Activated CD4-positive, alpha-beta memory T cell treated with anti-CD3 and anti-CD28 coated beads, Interleukin-2, amount 10 ng/mL, durations not matched to agents 7 days and 5 days (primary cell): ENCODE measurements around the gene IL4I1. TPM values are rescaled to one million over a fixed set of nuclear protein-coding genes. Genes with fewer than 3 reads are reported as not detected.
"Not testable (repeated sequence)": the region's sequence is repeated elsewhere in the genome, so short reads cannot be mapped to it uniquely, and the experiment has no call there.

Source experiments
- CTCF ChIA-PET: fragments of 350-600 bp; sonication (Branson Sonifier 250); formaldehyde crosslinking; loops from one replicate; lab custom pipeline; 2021; ENCODE audit warnings: antibody characterized with exemption, inconsistent platforms; lab: Charles Lee
- POLR2A ChIA-PET: fragments of 350-600 bp; sonication (Branson Sonifier 250); formaldehyde crosslinking; loops from one replicate; lab custom pipeline; 2021; ENCODE audit warnings: antibody characterized with exemption; lab: Charles Lee
- DNase-seq: peaks from one replicate; pipeline ENCODE4 v3.0.0-alpha.2; 2020
- H3K27ac Mint-ChIP-seq: one replicate; pipeline ENCODE4 v1.8.0; 2021; ENCODE audit warnings: mild to moderate bottlenecking, mixed read lengths
- H3K27me3 Mint-ChIP-seq: one replicate; pipeline ENCODE4 v1.8.0; 2021; ENCODE audit warnings: mixed read lengths
- H3K36me3 Mint-ChIP-seq: one replicate; pipeline ENCODE4 v1.8.0; 2021; ENCODE audit warnings: low read depth, mixed read lengths
- H3K4me1 Mint-ChIP-seq: one replicate; pipeline ENCODE4 v1.8.0; 2021; ENCODE audit warnings: mixed read lengths
- H3K4me3 Mint-ChIP-seq: one replicate; pipeline ENCODE4 v1.8.0; 2021; ENCODE audit warnings: mild to moderate bottlenecking, mixed read lengths
- H3K9me3 Mint-ChIP-seq: one replicate; pipeline ENCODE4 v1.8.0; 2021; ENCODE audit warnings: mixed read lengths
- total RNA-seq, 2 experiments: library from RNA; stranded (reverse); gene quantifications; one replicate each; pipeline ENCODE4 v1.2.3, GENCODE V29; 2021

The IL4I1 gene
- total RNA-seq, 2 experiments from 2014 or later, result 25.7 to 26.4 TPM

GRCh38 chr19:49931293-49932040, 34.8 kb upstream of the IL4I1 start:
- ChIA-PET CTCF (no interaction called here), POLR2A (no interaction called here)
- Mint-ChIP-seq H3K4me3 (no peak overlapping the region), H3K4me1 (peaks cover 60% of the 10 kb centered on the region), H3K27ac (peak overlapping the region; percentile 40), H3K36me3 (peaks cover 52% of the 10 kb centered on the region), H3K9me3 (peaks cover 2% of the 10 kb centered on the region), H3K27me3 (peaks cover 5% of the 10 kb centered on the region)
- no peak for DNase-seq

- CTCF ChIA-PET, result no interaction called here
- no peak for DNase-seq
- Mint-ChIP-seq H3K4me1 (peaks cover 64% of the 10 kb centered on the region), H3K9me3 (peaks cover 2% of the 10 kb centered on the region), H3K36me3 (peaks cover 56% of the 10 kb centered on the region), H3K4me3 (peak overlapping the region; percentile 95), H3K27me3 (no peaks in the 10 kb centered on the region), H3K27ac (peak overlapping the region; percentile 10)
- POLR2A ChIA-PET, result interaction anchor here (0.8 to 3.9 kb wide), 13 partner anchors 11 to 873 kb away, joined by 3 to 43 read pairs (median 8); partner anchors contain the start of genes AKT1S1, IL4I1, PNKP and TBC1D17
Measured at GRCh38 chr19:49930483-49931011, 33.9 kb upstream of the IL4I1 start.

DNA sequence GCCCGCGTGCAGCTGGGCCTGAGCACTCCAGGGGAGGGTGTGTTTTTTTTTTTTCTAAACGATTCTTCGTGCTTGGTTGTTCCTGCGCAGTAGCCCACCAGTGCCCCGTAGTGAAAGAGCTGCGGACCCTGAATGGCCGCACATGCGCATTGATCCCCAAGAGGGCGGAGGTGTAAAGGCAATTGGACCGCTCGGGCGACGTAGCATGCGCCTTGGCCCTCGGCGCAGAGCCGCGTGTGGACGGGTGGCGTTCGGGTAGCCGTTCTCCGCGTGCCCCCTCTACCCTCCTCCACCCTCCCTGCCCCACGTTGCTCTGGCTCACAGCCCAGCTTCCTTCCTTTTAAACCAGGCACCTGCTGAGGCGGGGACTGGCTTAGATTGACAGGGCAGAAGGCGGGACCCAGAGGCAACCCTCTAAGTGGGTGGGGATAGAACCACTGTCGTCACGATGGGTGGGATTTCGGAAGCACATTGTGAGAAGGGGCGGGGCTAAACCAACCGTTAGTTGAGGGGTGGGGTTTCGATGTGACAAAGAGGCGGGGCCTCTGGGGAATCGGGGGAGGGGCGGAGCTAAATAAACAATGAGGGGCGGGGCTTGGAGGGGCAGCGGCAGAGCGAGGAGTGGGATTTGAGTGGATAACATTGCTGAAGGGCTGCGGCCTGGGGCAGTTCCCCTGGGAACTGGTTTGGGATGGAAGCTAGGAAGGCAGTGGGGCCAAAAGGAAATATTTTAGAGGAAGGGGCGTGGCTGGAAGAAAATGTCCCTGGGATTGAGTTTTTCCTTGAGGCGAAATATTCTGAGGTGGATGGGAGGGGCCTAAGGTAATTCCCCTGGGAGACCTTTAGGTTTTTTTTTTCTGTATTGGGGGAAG, 33.2 kb upstream of the IL4I1 start:
- H3K4me1 Mint-ChIP-seq, result peaks cover 68% of the 10 kb centered on the region

GRCh38 chr19:49929121-49929610, 32.5 kb upstream of the IL4I1 start, which contains the start of the genes ATF5 and NUP62:
Gene ATF5 (plus strand): TSS chr19:49929205. CDS start chr19:49930851, 1,646 bp downstream.
Gene NUP62 (minus strand): TSS chr19:49929504. CDS start chr19:49909807, 19,697 bp downstream.
- no peaks in the 10 kb centered on the region for H3K27me3 Mint-ChIP-seq
- H3K9me3 Mint-ChIP-seq, result peaks cover 2% of the 10 kb centered on the region
- peak within 1 kb of the TSS; percentile 95 for H3K4me3 Mint-ChIP-seq
- H3K36me3 Mint-ChIP-seq, result peaks cover 67% of the 10 kb centered on the region
- ChIA-PET CTCF (interaction anchor here (0.6 to 1.1 kb wide), 4 partner anchors 11 to 360 kb away, joined by 3 to 4 read pairs (median 3); no protein-coding TSS in a partner anchor), POLR2A (interaction anchor here (0.8 to 3.9 kb wide), 23 partner anchors 9 to 1774 kb away, joined by 3 to 43 read pairs (median 5); partner anchors contain the start of genes AKT1S1, FUZ, IL4I1 and PNKP)
- peak within 1 kb of the TSS; percentile 97 for H3K27ac Mint-ChIP-seq
- peaks cover 74% of the 10 kb centered on the region for H3K4me1 Mint-ChIP-seq
- peak; percentile 91 for DNase-seq

More for the DNA sequence above, 33.2 kb upstream of the IL4I1 start:
- Mint-ChIP-seq H3K27ac (peak overlapping the region; percentile 97), H3K27me3 (no peaks in the 10 kb centered on the region), H3K9me3 (peaks cover 2% of the 10 kb centered on the region), H3K36me3 (peaks cover 61% of the 10 kb centered on the region), H3K4me3 (peak overlapping the region; percentile 95)
- peak; percentile 95 for DNase-seq
- ChIA-PET CTCF (interaction anchor here (0.7 kb wide), 2 partner anchors 12 to 119 kb away, joined by 3 read pairs; no protein-coding TSS in a partner anchor), POLR2A (interaction anchor here (0.8 to 3.9 kb wide), 24 partner anchors 8 to 1774 kb away, joined by 3 to 43 read pairs (median 4); partner anchors contain the start of genes AKT1S1, FUZ, IL4I1 and PNKP)

DNA sequence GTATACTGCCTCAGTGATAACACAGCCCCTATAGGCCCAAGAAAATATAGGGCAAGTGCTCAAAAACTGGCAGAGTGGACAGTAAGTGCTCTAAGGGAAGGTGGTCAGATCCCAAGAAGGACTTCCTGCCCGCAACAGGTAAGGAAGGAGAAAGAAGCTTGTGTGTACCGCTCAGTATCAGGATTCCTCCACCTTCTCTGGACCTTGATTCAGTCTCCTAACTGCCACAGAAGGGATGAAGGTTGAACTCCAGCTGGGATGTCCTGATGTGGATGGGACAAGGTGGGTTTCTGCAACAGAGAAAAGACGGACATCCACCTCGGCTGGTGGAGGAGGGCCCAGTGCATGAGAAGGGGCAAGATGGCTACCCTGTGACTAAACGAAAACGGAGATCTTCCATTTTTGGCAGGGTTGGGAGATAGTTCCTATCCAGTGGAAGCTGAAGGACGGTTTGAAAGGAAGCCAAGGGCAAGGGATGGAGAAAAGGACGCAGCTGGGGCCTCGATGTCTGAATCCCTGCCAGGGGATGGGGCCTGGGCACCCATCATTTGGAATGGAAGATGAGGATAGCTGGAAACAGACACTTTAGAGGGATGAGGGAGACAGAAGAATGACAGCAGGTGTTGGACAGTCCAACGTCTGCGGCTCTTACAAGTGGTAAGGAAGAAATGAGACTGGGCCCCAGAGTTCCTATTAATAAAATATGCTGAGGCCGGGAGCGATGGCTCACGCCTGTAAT, 31.0 kb upstream of the IL4I1 start:
- POLR2A ChIA-PET, result interaction anchor here (0.6 to 3.9 kb wide), 15 partner anchors 8 to 878 kb away, joined by 3 to 43 read pairs (median 4); partner anchors contain the start of genes AKT1S1, FUZ, IL4I1 and PTOV1
- Mint-ChIP-seq H3K27ac (peak overlapping the region; percentile 97), H3K9me3 (peaks cover 2% of the 10 kb centered on the region), H3K36me3 (peaks cover 74% of the 10 kb centered on the region), H3K4me3 (peak overlapping the region; percentile 95), H3K4me1 (peaks cover 75% of the 10 kb centered on the region), H3K27me3 (no peaks in the 10 kb centered on the region)
- no peak for DNase-seq
- CTCF ChIA-PET, result interaction anchor here (0.7 to 1.2 kb wide), 4 partner anchors 8 to 98 kb away, joined by 3 to 4 read pairs (median 3); partner anchors contain the start of gene ZNF473

GRCh38 chr19:49926515-49926914, 29.8 kb upstream of the IL4I1 start:
- no peak for DNase-seq
- Mint-ChIP-seq H3K27ac (no peak overlapping the region), H3K4me1 (peaks cover 74% of the 10 kb centered on the region), H3K9me3 (no peaks in the 10 kb centered on the region), H3K36me3 (peaks cover 76% of the 10 kb centered on the region), H3K27me3 (no peaks in the 10 kb centered on the region), H3K4me3 (no peak overlapping the region)
- POLR2A ChIA-PET, result interaction anchor here (2.3 to 3.9 kb wide), 4 partner anchors 7 to 76 kb away, joined by 5 to 39 read pairs (median 25); partner anchors contain the start of genes AKT1S1, PTOV1 and TBC1D17
- CTCF ChIA-PET, result no interaction called here

DNA sequence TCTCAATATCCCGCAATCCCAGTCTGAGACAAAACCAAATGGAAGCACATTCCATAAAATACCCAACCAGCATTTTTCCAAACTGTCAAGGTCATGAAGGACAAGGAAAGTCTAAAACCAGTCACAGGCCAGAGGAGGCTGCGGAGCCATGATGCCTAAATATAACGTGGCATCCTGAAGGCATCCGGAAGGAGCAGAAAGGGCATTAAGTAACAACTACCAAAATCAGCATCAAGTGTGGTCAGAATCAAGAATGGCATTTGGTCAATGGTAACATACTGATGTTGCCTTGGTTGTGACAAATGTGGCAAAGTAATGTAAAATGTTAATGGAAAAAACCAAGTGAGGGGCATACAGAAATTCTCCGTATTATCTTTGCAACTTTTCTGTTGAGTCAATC, 28.8 kb upstream of the IL4I1 start:
- DNase-seq, result no peak
- H3K9me3 Mint-ChIP-seq, result no peaks in the 10 kb centered on the region
- H3K4me3 Mint-ChIP-seq, result no peak overlapping the region
- H3K27me3 Mint-ChIP-seq, result no peaks in the 10 kb centered on the region
- peaks cover 77% of the 10 kb centered on the region for H3K36me3 Mint-ChIP-seq
- ChIA-PET POLR2A (no interaction called here), CTCF (no interaction called here)
- no peak overlapping the region for H3K27ac Mint-ChIP-seq
- peaks cover 74% of the 10 kb centered on the region for H3K4me1 Mint-ChIP-seq

GRCh38 chr19:49924881-49925210, 28.2 kb upstream of the IL4I1 start:
- H3K36me3 Mint-ChIP-seq, result peaks cover 74% of the 10 kb centered on the region
- H3K9me3 Mint-ChIP-seq, H3K27me3 Mint-ChIP-seq, POLR2A ChIA-PET, DNase-seq, H3K4me3 Mint-ChIP-seq, H3K27ac Mint-ChIP-seq, CTCF ChIA-PET: not testable (repeated sequence)
- H3K4me1 Mint-ChIP-seq, result peaks cover 70% of the 10 kb centered on the region

GRCh38 chr19:49924004-49924880, 27.6 kb upstream of the IL4I1 start:
- Mint-ChIP-seq H3K27me3 (no peaks in the 10 kb centered on the region), H3K36me3 (peaks cover 72% of the 10 kb centered on the region), H3K4me1 (peaks cover 68% of the 10 kb centered on the region), H3K9me3 (no peaks in the 10 kb centered on the region), H3K4me3 (no peak overlapping the region), H3K27ac (peak overlapping the region; percentile 21)
- no peak for DNase-seq
- ChIA-PET CTCF (no interaction called here), POLR2A (no interaction called here)

- Mint-ChIP-seq H3K27ac (peak overlapping the region; percentile 38), H3K4me1 (peaks cover 64% of the 10 kb centered on the region), H3K9me3 (no peaks in the 10 kb centered on the region), H3K4me3 (no peak overlapping the region), H3K27me3 (no peaks in the 10 kb centered on the region), H3K36me3 (peaks cover 69% of the 10 kb centered on the region)
- no peak for DNase-seq
- POLR2A ChIA-PET, result no interaction called here
- CTCF ChIA-PET, result no interaction called here
Measured at GRCh38 chr19:49923055-49924003, 26.6 kb upstream of the IL4I1 start.
